Hypothalamus (tissue), 51 donors: ENCODE measurements around the gene GZMM.

Experiments used
- DNase-seq, 51 donors: peaks; one replicate each; lab custom pipeline; 2025; lab: John Stamatoyannopoulos, UW

Gene GZMM

DNA sequence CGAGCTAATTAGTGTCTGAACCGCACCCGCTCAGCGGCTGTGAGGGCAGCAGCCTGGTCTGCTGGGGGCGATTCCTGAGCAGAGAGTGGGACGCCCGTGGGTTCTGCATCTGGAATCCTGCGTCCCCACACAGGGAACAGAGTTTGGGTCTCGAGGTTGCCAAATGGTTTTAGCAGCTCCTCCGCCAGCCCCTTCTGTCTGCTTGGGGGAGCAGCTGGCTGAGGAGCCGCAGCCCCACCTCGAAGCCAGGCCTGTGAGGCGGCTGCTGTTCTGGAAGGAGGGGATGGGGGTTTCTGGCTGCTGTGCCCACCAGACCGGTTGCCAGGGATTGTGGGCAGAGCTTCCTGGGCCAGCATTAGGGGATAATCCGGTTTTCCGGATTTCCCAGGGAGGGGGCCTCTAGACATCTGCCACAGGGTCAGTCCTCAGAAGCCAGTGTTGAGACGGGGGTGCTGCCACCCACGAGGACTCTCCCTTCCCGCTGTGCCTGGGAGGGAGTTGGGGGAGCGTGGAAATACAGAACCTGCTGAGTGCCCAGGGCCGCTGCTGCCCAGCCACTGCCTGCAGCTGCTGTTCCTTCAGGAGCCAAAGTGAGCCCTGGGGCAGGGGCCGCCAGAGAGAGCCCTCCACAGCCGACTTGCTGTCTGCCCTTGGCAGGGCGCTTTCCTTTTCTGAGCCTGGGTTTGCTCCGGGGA lies 10.3 kb upstream of the GZMM start:
- peak in 1 of 51 donors; percentile 45 for DNase-seq

DNA sequence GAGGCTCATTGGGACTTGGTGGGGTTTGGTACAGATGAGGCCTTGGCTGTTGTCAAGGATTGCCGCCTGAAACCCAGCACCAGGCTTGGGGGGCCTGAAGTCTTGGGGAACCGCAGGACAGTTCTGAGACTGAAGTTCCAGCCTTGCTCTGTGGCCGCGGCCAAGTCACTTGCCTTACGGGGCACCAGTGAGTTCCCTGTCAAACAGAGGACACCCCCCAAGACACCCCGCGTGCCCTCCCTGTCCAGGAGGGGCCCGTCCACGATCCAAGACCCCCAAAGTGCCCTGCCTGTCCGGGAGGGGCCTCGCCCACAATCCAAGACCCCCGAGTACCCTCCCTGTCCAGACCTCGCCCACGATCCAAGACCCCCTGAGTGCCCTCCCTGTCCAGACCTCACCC lies 9.8 kb upstream of the GZMM start:
- no peak for DNase-seq

DNA sequence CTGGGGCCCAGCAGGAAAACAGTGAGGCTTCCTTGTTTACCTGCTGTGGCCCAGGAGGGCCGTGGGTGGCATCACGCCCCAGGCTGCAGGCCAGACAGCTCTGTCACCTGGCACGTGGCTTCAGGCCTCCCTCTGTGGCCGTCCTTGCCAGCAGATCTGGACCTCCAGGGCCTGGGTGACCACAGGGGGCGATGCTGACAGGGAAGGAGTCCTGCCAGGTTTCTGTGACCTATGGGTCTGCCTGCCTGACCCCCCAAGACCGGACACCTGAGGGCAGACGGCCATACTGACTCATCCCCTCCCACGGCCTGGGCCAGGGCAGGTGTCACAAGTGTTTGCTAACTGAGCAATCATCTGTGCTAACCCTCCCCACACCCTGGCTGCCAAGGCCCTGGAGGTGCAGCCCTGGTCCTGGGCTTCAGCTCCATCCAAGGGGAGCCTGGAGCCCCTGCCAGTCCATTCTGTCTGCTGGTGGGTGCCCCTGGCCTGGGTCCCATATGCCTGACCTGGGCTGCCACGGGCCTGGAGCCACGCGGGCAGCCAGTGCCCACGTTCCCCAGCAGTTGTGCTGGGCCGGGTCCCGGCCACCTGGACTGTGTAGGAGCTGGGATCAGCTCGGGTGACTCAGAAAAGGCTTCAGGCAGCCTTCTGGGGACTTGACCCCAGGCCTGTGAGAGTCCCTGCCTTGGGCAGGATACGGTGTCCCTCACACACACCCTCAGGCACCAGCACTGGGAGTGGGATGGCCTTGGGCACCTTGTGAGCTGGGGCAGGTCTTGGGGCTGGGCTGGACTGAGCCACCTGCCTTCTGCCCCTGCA lies 8.6 kb upstream of the GZMM start:
- no peak for DNase-seq

DNA sequence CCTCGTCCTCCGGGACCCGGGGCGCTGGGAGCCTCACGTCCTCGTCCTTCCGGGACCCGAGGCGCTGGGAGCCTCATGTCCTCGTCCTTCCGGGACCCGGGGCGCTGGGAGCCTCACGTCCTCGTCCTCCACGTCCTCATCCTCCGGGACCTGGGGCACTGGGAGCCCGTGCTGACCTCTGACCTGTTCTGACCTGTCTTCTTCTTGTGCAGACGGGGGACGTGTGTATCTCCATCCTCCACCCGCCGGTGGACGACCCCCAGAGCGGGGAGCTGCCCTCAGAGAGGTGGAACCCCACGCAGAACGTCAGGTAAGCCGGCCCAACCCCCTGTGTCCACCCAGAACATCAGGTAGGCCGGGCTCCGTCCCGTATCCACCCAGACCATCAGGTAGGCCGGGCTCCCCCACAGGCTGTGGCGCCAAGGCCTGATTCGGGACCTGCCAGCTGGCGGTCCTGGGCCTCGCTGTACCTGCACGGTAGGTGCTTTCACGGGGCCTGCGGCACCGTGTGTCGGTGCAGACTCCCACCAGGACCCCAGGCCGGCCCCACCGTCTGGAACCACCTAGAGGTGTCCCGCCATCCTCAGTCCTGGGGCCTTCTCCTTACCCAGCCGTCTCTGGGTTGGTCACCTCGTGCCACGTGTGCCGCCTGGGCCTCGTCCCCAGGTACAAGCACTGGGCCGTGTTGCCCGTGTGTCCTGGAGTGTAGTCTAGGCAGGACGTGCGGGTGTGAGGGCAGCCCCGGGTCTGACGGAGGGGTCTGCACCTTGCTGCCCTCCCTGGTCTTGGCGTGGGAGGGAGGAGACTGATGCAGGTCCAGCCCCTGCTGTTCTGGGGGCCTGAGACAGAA lies 7.6 kb upstream of the GZMM start:
- no peak for DNase-seq

DNA sequence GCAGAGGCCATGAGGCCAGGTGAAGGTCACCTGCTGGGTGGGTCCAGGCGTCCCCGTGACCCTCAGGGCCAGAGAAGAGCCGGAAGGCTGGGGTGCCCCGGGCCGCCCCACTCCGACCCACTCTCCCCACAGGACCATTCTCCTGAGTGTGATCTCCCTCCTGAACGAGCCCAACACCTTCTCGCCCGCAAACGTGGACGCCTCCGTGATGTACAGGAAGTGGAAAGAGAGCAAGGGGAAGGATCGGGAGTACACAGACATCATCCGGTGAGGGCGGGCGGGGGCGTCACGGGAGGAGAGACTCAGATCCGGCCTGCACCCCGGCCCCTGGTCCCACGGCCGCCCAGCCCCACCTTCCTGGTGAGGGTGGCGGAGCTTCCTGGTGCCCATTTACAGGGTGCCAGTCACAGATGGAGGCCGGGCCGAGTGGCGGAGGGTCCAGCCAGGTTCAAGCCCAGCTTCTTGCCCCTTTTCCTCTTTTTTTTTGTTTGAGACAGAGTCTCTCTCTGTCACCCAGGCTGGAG lies 6.9 kb upstream of the GZMM start:
- no peak for DNase-seq

DNA sequence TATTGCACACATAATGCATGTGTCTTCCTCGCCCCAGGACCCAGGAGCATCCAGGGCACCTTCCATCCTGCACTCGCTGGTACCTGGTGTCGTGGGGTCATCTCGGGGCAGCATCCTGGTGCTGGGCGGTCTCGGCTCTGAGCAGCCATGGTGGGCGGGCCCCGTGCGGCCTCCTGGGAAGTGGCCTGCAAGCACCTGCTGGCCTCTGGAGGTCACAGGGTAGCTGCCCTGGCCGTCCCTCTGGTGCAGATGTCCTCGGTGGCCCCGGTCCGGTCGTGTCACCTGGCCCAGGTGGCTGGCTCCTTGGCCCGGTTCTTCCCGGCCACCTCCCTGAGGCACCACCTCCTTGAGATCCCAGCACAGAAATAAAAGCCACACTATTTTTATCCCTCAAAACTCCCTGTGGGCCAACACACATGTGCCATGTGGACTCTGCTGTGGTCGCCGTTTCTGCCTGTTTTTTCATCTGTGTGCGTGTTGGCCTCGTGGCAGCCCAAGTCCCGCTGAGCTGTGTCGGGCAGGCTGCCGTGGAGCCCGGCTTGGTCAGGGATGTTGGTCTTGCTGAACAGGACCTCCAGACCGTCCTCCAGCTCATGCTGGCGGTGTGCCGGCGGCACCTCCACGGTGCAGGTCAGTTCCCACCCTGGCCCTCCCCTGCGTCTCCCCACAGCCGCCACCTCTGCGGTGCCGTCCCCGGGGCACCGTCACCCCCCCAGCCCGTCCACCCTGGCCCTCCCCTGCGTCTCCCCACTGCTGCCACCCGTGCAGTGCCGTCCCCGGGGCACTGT lies 5.0 kb upstream of the GZMM start:
- DNase-seq: no peak

DNA sequence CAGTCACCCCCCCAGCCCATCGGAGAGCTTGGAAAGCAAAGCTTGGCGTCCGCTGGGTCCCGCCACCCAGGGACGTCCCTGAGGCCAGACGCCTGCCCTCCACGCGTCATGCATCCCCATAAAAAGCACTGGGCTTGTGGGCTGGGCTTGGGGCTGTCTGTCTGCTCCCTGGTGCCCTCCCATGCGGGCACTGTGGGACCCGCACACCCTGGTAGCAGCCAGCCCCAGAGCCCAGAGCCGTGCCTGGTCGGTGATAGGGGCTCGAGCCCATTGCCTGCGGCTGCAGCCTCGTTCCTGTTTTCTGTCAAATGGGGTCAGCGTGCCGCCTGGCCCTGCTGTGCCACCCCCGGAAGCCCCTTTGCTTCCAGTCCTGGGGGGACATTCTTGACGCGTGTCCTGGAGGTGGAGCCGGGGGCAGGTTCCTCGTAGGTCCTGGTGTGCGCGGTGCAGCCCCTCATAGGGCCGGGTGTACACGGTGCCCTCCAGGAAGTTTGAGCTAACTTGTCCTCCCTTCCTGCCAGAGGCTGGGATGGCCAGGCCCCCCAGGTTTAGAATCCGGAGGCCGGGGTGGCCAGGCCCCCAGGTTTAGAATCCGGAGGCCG lies 4.3 kb upstream of the GZMM start:
- DNase-seq: no peak

DNA sequence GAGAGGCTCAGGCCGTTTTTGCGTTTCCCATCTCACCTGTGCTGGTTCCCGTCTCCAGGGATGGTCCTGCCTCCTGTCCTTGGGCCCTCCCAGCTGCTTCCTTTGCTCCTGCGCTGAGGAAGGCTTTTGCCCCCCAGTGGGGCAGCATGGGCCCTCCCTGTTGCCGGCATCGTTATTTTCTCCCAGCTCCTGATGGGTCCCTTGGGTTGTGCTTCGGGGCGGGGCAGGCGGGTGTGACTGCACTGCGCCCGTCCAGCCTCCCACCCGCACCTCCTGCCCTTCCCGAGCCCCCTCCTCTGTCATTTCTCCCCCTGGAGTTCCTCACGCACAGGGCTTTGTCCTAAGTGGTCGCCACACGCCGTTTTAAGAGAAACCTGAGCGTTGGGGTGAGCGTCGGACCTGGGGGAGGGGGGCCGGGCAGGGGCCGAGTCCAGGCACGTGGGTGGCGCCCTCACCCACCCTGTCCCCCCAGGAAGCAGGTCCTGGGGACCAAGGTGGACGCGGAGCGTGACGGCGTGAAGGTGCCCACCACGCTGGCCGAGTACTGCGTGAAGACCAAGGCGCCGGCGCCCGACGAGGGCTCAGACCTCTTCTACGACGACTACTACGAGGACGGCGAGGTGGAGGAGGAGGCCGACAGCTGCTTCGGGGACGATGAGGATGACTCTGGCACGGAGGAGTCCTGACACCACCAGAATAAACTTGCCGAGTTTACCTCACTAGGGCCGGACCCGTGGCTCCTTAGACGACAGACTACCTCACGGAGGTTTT lies 2.8 kb upstream of the GZMM start:
- DNase-seq: no peak

DNA sequence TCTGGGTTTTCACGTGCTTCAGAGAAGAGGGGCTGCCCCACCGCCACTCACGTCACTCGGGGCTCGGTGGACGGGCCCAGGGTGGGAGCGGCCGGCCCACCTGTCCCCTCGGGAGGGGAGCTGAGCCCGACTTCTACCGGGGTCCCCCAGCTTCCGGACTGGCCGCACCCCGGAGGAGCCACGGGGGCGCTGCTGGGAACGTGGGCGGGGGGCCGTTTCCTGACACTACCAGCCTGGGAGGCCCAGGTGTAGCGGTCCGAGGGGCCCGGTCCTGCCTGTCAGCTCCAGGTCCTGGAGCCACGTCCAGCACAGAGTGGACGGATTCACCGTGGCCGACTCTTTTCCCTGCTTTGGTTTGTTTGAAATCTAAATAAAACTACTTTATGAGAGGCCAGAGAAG lies 2.2 kb upstream of the GZMM start:
- DNase-seq: no peak

DNA sequence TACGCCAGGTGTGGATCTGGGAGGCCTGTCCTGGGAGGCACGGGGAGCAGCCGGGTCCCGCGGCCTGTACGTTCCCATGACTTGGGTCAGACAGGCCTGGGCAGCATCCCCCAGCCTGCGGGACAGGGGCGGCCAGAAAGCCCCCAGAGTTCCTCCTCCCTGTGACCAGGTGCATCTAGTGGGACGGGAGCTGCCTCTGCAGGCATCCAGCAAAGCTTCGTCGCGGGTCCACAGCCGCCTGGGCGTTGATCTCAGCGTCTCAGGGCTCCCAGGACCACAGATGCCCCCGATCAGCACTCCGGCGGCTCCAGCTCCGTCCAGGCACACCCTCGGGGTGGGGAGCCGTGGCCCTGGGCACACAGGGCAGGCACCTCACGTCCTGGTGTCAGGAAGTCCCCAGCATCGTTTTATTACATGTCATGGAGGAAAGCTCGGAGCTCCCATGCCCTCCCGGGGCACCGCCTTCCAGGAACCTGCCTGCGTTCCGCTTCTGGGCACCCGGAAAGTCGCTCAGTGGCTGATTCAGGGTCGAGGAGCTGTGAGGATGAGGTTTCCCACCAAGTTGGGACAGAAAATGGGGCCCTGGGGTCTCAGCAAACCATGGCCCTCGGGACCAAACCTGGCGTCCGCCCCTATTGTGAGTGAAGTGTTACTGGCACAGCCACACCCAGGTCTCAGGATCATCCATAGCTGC lies 1.5 kb upstream of the GZMM start:
- DNase-seq: no peak

DNA sequence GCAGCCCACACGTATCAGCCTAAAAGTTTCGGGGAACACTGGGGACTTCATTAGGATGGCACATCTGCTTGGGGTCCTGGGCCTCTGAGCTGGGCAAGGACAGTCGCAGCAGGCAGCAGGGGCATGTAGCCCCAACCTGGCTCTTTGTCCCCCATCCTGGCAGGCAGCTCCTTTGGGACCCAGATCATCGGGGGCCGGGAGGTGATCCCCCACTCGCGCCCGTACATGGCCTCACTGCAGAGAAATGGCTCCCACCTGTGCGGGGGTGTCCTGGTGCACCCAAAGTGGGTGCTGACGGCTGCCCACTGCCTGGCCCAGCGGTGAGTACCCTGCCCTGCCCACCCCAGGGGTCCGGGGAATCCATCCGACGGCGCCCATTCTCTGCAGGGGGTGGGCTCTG lies 3.3 kb downstream of the GZMM start:
- DNase-seq: no peak

DNA sequence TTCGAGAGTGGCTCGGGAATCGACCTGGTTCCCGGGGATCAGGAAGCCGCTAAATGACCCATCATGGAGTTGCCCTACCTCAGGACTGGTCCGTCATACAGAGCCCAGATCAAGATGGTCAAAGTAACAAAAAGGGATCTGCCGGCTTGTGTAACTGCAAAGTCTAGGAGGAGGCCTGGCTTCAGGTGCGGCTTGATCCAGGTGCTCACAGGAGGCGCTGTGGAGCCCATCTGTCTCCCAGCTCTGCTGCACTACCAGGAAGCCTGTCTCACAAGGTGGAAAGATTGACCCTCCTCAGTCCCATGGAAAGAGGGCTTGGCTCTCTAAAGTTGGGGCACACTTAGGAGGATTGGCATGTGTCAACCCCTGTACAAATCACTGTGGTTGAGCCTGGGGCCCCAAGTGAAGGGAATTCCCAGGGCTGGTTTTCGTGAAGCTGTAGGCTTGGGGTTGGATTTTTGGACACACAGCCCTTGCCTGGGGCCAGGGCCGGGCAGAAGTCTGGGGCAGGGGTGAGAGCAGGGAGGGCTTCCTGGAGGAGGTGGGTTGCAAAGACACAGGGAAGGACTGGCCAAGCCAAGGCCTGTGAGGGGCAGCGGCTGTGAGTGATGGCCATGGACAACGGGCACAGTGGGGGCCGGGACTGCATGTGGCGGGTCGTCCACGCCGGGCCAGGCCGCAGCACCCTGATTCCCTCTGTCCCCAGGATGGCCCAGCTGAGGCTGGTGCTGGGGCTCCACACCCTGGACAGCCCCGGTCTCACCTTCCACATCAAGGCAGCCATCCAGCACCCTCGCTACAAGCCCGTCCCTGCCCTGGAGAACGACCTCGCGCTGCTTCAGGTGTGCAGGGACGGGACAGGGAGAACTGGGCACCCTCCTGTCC lies 4.2 kb downstream of the GZMM start:
- no peak for DNase-seq

DNA sequence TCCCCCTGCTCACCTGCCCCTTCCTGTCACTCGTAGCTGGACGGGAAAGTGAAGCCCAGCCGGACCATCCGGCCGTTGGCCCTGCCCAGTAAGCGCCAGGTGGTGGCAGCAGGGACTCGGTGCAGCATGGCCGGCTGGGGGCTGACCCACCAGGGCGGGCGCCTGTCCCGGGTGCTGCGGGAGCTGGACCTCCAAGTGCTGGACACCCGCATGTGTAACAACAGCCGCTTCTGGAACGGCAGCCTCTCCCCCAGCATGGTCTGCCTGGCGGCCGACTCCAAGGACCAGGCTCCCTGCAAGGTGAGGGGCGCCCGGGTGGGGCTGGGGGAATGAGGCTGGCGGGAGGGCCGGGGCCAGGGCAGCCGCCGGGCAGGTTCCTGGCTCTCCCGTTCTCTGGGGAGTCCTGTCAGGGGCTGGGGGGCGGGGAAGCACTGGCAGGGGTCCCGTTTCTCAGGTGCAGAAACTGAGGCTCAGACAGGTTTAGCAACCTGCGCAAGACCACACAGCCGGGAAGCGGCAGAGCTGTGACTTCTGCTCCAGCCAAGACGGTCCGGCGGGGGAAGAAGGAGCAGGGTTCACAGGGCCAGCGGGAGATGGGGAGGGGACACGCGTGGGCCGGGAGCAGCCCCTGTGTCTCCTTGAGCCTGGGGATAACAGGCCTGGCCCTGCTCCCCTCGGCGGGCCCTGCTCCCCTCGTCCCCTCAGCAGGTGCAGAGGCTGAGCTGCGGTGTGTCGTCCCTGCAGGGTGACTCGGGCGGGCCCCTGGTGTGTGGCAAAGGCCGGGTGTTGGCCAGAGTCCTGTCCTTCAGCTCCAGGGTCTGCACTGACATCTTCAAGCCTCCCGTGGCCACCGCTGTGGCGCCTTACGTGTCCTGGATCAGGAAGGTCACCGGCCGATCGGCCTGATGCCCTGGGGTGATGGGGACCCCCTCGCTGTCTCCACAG lies 5.3 kb downstream of the GZMM start:
- no peak for DNase-seq

DNA sequence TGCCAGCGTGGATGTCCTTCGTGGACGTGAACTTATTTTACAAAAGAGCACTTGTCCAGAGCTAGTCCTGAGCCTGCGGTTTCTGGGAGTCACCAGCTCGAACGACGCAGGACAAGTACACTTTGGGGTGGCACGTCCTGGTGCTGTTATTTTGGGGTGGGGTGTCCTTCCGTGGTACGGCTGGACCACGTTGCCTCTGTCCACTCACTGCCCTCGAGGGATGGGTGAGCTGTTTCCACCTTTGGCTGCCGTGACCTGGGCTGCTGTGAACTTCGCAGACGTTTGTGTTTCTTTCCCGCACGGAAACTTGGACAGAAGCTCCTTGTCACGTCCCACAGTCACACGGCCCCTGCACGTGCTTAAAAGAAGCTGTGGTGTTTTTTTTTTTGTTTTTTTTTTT lies 11.0 kb downstream of the GZMM start:
- DNase-seq: no peak

DNA sequence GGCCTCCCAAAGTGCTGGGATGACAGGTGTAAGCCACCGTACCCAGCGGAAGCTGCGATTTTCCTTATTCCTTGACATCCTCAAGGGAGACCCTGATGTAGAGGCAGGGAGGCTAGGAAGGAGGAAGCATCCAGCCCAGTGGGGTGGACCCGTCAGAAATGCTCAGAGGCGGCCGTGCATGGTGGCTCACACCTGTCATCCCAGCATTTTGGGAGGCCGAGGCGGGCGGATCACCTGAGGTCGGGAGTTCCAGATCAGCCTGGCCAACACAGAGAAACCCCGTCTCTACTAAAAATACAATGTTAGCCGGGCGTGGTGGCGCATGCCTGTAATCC lies 11.6 kb downstream of the GZMM start:
- DNase-seq: no peak

DNA sequence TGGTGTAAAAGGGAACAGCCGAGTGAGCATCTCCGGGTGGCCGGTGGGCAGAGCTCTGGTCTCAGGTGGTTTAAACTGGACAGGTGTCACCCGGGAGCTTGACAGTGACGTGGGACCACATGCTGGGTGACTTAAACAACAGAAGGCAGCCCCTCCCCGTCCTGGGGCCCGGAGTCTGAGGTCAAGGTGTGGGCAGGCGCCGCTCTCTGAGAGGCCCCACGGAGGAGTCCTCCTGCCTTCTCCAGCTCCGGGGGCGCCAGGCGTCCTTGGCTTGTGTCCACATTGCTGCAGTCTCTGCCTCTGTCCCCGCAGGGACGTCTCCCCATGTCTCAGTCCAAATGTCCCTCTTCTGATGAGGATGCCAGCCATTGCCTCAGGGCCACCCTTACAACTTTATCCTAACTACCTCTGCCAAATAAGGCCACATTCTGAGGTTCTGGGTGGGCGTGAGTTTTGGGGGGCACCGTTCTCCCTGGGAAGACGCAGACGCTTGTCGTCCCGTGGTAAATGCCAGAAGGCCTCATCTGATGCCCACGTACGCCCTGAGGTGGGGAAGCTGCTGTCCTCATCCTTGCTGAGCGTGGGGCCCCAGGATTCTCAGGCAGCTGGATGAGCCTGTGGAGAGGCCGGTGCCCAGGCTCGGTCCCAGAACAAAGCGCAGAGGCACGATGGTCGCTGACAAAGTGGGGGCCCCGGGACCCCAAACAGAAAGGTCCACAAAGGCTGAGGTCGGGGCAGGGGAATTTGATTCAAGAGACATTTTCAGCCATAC lies 12.9 kb downstream of the GZMM start:
- no peak for DNase-seq
